ENCODE results near the gene RHD. TPM values are rescaled to one million over a fixed set of nuclear protein-coding genes. Genes with fewer than 3 reads are reported as not detected.
"Not testable (repeated sequence)": the region's sequence is repeated elsewhere in the genome, so short reads cannot be mapped to it uniquely, and the experiment has no call there.

Gene RHD
- total RNA-seq, 4 donors from 2014 or later, result 0.40 TPM; not detected in 3

DNA sequence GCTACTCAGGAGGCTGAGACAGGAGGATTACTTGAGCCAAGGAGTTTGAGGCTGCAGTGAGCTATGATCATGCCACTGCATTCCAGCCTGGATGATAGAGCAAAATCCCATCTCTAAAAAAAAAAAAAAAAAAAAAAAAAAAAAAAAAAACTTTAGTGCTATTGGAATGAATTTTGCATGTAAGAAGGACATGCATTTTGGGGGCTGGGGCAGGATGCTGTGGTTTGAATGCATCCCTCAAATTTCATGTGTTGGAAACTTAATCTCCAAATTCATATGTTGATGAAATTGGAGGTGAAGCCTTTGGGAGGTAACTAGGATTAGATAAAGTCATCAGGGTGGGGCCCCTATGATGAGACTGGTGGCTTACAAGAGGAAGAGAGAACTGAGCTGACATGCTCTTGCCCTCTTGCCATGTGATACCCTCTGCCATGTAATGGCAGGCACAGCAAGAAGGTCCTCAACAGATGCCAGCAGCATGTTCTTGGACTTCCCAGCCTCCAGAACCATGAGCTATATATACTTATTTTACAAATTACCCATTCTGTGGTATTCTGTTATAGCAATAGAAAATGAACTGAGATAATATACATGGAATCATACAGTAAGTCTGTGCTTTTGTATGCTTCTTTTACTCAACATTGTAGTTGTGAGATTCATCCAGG, 40.6 kb downstream of the RHD start:
- DNase-seq; H3K4me1 ChIP-seq; H3K9me3 ChIP-seq; H3K36me3 ChIP-seq; intact Hi-C loops (cut with DNase I; ENCODE audit: low total_unique reads); ATAC-seq; H3K27ac ChIP-seq; H3K27me3 ChIP-seq; in situ Hi-C loops (cut with MboI; ENCODE audit: low sequenced_read_pairs in 4 of 4); H3K4me3 ChIP-seq: not testable (repeated sequence)

DNA sequence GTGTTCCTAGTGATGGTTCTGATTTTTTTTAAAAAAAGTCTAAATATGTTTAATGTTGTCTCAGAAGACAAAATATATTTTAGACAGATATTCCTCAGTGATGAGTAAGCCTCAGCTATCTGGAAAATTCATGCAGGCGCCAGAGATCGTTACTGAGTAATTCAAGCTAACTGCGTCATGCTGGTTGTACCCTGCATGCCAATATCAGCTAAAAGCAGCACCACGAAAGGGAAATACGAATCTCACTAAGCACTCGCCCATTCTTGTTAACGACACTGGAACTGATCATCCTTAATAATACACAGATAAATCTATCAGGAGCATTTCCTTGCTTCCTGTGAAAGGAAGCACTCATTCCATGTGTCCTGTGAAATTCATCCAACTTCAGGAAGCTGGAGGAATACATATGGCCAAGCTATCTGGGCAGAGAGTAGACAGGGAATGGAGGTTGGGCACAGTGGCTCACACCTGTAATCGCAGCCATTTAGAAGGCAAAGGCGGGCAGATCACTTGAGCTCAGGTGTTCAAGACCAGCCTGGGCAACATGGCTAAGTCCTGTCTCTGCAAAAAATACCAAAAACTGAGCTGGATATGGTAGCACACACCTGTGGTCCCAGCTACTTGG, 48.1 kb downstream of the RHD start:
- H3K9me3 ChIP-seq; H3K27me3 ChIP-seq; H3K36me3 ChIP-seq; H3K4me1 ChIP-seq; in situ Hi-C loops (cut with MboI; ENCODE audit: low sequenced_read_pairs in 4 of 4); DNase-seq; intact Hi-C loops (cut with DNase I; ENCODE audit: low total_unique reads): not testable (repeated sequence)
- H3K4me3 ChIP-seq, result peak overlapping the region in 3 of 4 donors; percentile 15 to 25 (median 19)
- peak in 1 of 2 donors; percentile 72 for ATAC-seq
- H3K27ac ChIP-seq, result peak overlapping the region; percentile 39 to 65 (median 56)

GRCh38 chr1:25322127-25322526, 49.8 kb downstream of the RHD start:
- in situ Hi-C loops (cut with MboI; ENCODE audit: low sequenced_read_pairs in 4 of 4); intact Hi-C loops (cut with DNase I; ENCODE audit: low total_unique reads); ATAC-seq; H3K27me3 ChIP-seq; H3K36me3 ChIP-seq; H3K4me1 ChIP-seq; H3K9me3 ChIP-seq; H3K4me3 ChIP-seq; DNase-seq; H3K27ac ChIP-seq: not testable (repeated sequence)

DNA sequence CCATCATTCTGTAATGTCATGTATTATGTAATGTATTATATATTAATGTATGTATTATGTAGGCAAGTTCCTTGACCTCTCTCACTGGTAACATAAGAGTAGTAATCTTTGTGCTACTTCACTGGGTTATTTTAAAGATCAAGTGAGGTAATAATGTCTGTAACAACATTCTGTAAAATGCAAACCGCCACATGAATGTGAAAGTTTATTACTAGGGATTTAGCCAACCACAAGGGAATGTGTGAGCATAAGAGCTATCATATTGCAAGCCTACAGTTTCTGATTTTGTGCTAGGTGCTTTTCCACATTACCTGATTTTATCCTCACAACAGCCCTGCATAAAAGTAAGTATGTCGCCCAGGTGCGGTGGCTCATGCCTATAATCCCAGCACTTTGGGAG, 52.1 kb downstream of the RHD start:
- intact Hi-C loops (cut with DNase I; ENCODE audit: low total_unique reads); in situ Hi-C loops (cut with MboI; ENCODE audit: low sequenced_read_pairs in 4 of 4); H3K36me3 ChIP-seq; H3K27ac ChIP-seq; DNase-seq; H3K4me1 ChIP-seq; H3K27me3 ChIP-seq; H3K9me3 ChIP-seq; H3K4me3 ChIP-seq: not testable (repeated sequence)
- ATAC-seq, result peak in 1 of 2 donors; percentile 22

DNA sequence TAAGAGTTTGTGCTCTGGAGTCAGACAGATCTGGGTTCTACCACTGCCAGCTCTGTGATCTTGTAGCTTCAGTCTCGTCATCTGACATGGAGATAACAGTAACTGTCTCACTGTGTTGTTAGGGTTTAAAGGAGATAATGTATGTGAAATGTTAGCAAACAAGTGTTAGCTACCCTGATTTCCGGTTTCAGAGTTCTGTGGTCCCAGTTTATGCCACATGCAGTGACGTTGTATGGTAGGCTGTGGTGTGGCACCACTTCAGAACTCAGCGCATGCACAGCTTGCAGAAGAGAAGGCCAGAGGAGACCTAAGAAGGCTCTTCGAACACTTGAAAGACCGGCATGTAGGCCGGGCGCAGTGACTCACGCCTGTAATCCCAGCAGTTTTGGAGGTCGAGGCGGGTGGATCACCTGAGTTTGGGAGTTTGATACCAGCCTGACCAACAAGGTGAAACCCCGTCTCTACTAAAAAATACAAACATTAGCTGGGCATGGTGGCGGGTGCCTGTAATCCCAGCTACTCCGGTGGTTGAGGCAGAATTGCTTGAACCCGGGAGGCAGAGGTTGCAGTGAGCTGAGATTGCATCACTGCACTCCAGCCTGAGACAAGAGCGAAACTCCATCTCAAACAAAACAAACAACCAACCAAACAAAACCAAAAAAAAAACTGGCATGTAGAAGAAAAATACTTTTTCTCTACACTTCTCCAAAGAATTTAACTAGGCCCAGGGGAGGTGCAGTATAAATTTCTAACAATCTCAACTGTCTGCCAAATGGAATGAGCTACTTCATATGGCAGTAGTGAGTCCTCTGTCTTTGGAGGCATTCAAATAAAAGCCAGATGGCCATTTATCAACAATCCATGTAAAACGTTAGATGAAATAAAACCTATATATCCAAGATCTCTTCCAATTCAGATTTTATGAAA, 55.8 kb downstream of the RHD start:
- H3K9me3 ChIP-seq; intact Hi-C loops (cut with DNase I; ENCODE audit: low total_unique reads); DNase-seq; H3K27ac ChIP-seq; H3K27me3 ChIP-seq; ATAC-seq; H3K4me1 ChIP-seq; H3K36me3 ChIP-seq; H3K4me3 ChIP-seq; in situ Hi-C loops (cut with MboI; ENCODE audit: low sequenced_read_pairs in 4 of 4): not testable (repeated sequence)

DNA sequence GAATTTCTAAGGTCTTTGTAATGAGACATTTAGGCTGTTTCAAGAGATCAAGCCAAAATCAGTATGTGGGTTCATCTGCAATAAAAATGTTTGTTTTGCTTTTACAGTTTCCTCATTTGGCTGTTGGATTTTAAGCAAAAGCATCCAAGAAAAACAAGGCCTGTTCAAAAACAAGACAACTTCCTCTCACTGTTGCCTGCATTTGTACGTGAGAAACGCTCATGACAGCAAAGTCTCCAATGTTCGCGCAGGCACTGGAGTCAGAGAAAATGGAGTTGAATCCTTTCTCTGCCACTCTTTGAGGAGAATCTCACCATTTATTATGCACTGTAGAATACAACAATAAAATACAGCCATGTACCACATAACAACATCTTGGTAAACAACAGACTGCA, 56.5 kb downstream of the RHD start:
- H3K4me1 ChIP-seq; in situ Hi-C loops (cut with MboI; ENCODE audit: low sequenced_read_pairs in 4 of 4); H3K27me3 ChIP-seq; intact Hi-C loops (cut with DNase I; ENCODE audit: low total_unique reads); ATAC-seq; H3K9me3 ChIP-seq; DNase-seq; H3K4me3 ChIP-seq; H3K36me3 ChIP-seq: not testable (repeated sequence)
- peak overlapping the region in 2 of 4 donors; percentile 50 to 58 for H3K27ac ChIP-seq

- in situ Hi-C loops (cut with MboI; ENCODE audit: low sequenced_read_pairs in 4 of 4); H3K27me3 ChIP-seq; H3K9me3 ChIP-seq; H3K36me3 ChIP-seq; ATAC-seq; H3K4me1 ChIP-seq; intact Hi-C loops (cut with DNase I; ENCODE audit: low total_unique reads); DNase-seq; H3K4me3 ChIP-seq: not testable (repeated sequence)
- H3K27ac ChIP-seq, result peak overlapping the region in 3 of 4 donors; percentile 10 to 58 (median 50)
These were observed 57.0 kb downstream of the RHD start for GRCh38 chr1:25329336-25329735.

DNA sequence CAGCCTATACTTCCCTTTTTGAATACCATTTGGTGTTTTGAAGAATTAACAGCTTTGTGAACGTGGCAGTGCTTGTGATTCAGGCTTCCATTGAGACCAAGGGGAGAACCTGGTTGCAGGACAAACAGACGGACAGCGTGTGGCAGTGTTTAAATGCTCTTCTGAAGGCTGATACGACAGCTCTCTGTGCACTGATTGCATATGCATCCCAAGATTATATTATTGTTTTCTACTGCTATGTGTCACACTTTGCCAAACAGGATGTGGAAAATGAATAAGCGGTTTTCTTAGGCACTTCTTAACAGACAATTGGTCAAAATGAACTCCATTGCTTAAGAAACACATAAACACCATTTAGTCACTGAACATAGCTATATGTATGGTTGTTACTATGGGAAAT, 57.6 kb downstream of the RHD start:
- H3K4me1 ChIP-seq; in situ Hi-C loops (cut with MboI; ENCODE audit: low sequenced_read_pairs in 4 of 4); intact Hi-C loops (cut with DNase I; ENCODE audit: low total_unique reads); H3K27me3 ChIP-seq; H3K4me3 ChIP-seq; H3K9me3 ChIP-seq; H3K36me3 ChIP-seq; DNase-seq: not testable (repeated sequence)
- peak overlapping the region in 2 of 4 donors; percentile 37 to 49 for H3K27ac ChIP-seq
- ATAC-seq, result peak; percentile 41 to 57

All from gastrocnemius medialis (tissue), 4 donors.